HEK293 (cell line): ENCODE results near the gene FHIT.

Experiments used
- CTCF ChIA-PET: fragments of 350-600 bp; formaldehyde crosslinking; extraction: SDS; loops from one replicate; lab custom pipeline; 2021; ENCODE audit warnings: antibody characterized with exemption; lab: Yijun Ruan, JAX
- POLR2A ChIA-PET: fragments of 300-600 bp; formaldehyde crosslinking; extraction: SDS; loops from one replicate; lab custom pipeline; 2020; ENCODE audit warnings: antibody characterized with exemption, inconsistent platforms; lab: Yijun Ruan, JAX
- H3K27ac ChIP-seq: fragments of 200-500 bp; sonication (Bioruptor generic); 2 replicates; pipeline ENCODE4 v1.5.1; 2014; ENCODE audit warnings: low read depth, low read length, control low read depth, inconsistent platforms; ENCODE audit errors: extremely low read depth
- H3K36me3 ChIP-seq, 2 experiments: fragments of 200-500 bp in 1 of 2; sonication (Bioruptor generic) in 1 of 2; 1 replicate in 1 of 2; 2 replicates in 1 of 2; pipeline ENCODE4 v1.5.1; 2014 to 2017; ENCODE audit warnings: inconsistent platforms in 2 of 2, low read length in 2 of 2; ENCODE audit not compliant: control insufficient read depth in 2 of 2, insufficient read depth in 1 of 2
- H3K4me1 ChIP-seq: fragments of 200-500 bp; sonication (Bioruptor generic); 2 replicates; pipeline ENCODE4 v1.5.1; 2014; ENCODE audit warnings: mild to moderate bottlenecking, low read length, inconsistent platforms; ENCODE audit not compliant: control insufficient read depth, insufficient read depth
- H3K4me3 ChIP-seq: 2 replicates; pipeline ENCODE4 v1.5.1; 2011; ENCODE audit warnings: low read depth, mild to moderate bottlenecking, control low read depth, low read length, moderate library complexity
- H3K9me3 ChIP-seq: fragments of 200-500 bp; sonication (Bioruptor generic); 2 replicates; pipeline ENCODE4 v1.5.1; 2014; ENCODE audit warnings: low read depth, low read length, inconsistent platforms; ENCODE audit not compliant: control insufficient read depth, insufficient read depth
- GFI1B ChIP-seq: fragments of 450-650 bp; formaldehyde crosslinking; IDR thresholded peaks from 2 replicates; pipeline ENCODE4 v1.5.1; 2016; ENCODE audit warnings: missing biosample characterization, missing genetic modification characterization
- KLF1 ChIP-seq: fragments of 450-650 bp; formaldehyde crosslinking; IDR thresholded peaks from 2 replicates; pipeline ENCODE4 v1.5.1; 2016; ENCODE audit warnings: missing biosample characterization, missing genetic modification characterization
- KLF10 ChIP-seq: fragments of 450-650 bp; IDR thresholded peaks from 2 replicates; pipeline ENCODE4 v1.5.1; 2018; ENCODE audit warnings: missing biosample characterization, mild to moderate bottlenecking, missing genetic modification characterization
- PRDM2 ChIP-seq: fragments of 450-650 bp; formaldehyde crosslinking; IDR thresholded peaks from 2 replicates; pipeline ENCODE4 v1.5.1; 2016; ENCODE audit warnings: missing biosample characterization, missing genetic modification characterization, borderline replicate concordance
- ZBTB26 ChIP-seq: fragments of 450-650 bp; formaldehyde crosslinking; optimal IDR thresholded peaks from 2 replicates; pipeline ENCODE3; 2016; ENCODE audit warnings: missing biosample characterization, mild to moderate bottlenecking, missing genetic modification characterization
- ZNF112 ChIP-seq: fragments of 450-650 bp; formaldehyde crosslinking; IDR thresholded peaks from 2 replicates; pipeline ENCODE4 v1.5.0; 2017; ENCODE audit warnings: missing biosample characterization, missing genetic modification characterization
- ZNF138 ChIP-seq: fragments of 450-650 bp; formaldehyde crosslinking; IDR thresholded peaks from 2 replicates; pipeline ENCODE4 v1.5.1; 2016; ENCODE audit warnings: missing biosample characterization, missing genetic modification characterization, borderline replicate concordance
- ZNF223 ChIP-seq: fragments of 450-650 bp; formaldehyde crosslinking; IDR thresholded peaks from 2 replicates; pipeline ENCODE4 v1.5.1; 2016; ENCODE audit warnings: missing biosample characterization, missing genetic modification characterization
- ZNF266 ChIP-seq: fragments of 450-650 bp; formaldehyde crosslinking; IDR thresholded peaks from 2 replicates; pipeline ENCODE4 v1.5.1; 2016; ENCODE audit warnings: missing biosample characterization, missing genetic modification characterization, low read depth
- ZNF37A ChIP-seq: fragments of 450-650 bp; IDR thresholded peaks from 2 replicates; pipeline ENCODE4 v1.5.1; 2018; ENCODE audit warnings: missing biosample characterization, missing genetic modification characterization
- ZNF394 ChIP-seq: fragments of 450-650 bp; formaldehyde crosslinking; IDR thresholded peaks from 2 replicates; pipeline ENCODE4 v1.5.1; 2016; ENCODE audit warnings: missing biosample characterization, missing genetic modification characterization, mild to moderate bottlenecking, moderate library complexity, borderline replicate concordance
- ZNF404 ChIP-seq: fragments of 450-650 bp; formaldehyde crosslinking; IDR thresholded peaks from 2 replicates; pipeline ENCODE4 v1.5.1; 2017; ENCODE audit warnings: missing biosample characterization, missing genetic modification characterization
- ZNF449 ChIP-seq: fragments of 450-650 bp; formaldehyde crosslinking; IDR thresholded peaks from 2 replicates; pipeline ENCODE4 v1.5.1; 2017; ENCODE audit warnings: missing biosample characterization, mild to moderate bottlenecking, missing genetic modification characterization, moderate library complexity
- ZNF473 ChIP-seq: fragments of 450-650 bp; formaldehyde crosslinking; IDR thresholded peaks from 2 replicates; pipeline ENCODE4 v1.5.1; 2017; ENCODE audit warnings: missing biosample characterization, missing genetic modification characterization
- ZNF544 ChIP-seq: fragments of 450-650 bp; formaldehyde crosslinking; IDR thresholded peaks from 2 replicates; pipeline ENCODE4 v1.5.0; 2017; ENCODE audit warnings: missing biosample characterization, missing genetic modification characterization
- ZNF558 ChIP-seq: fragments of 450-650 bp; formaldehyde crosslinking; IDR thresholded peaks from 2 replicates; pipeline ENCODE4 v1.5.1; 2016; ENCODE audit warnings: missing biosample characterization, missing genetic modification characterization
- ZNF660 ChIP-seq: fragments of 450-650 bp; IDR thresholded peaks from 2 replicates; pipeline ENCODE4 v1.5.1; 2018; ENCODE audit warnings: missing biosample characterization, mild to moderate bottlenecking, missing genetic modification characterization
- ZNF692 ChIP-seq: fragments of 450-650 bp; formaldehyde crosslinking; IDR thresholded peaks from 2 replicates; pipeline ENCODE4 v1.5.1; 2016; ENCODE audit warnings: missing biosample characterization, missing genetic modification characterization
- ZNF704 ChIP-seq: fragments of 450-650 bp; formaldehyde crosslinking; IDR thresholded peaks from 2 replicates; pipeline ENCODE4 v1.5.1; 2016; ENCODE audit warnings: missing biosample characterization, missing genetic modification characterization
- ZNF776 ChIP-seq: fragments of 450-650 bp; formaldehyde crosslinking; IDR thresholded peaks from 2 replicates; pipeline ENCODE4 v1.5.0; 2017; ENCODE audit warnings: missing biosample characterization, missing genetic modification characterization, borderline replicate concordance
- ZNF785 ChIP-seq: fragments of 450-650 bp; formaldehyde crosslinking; IDR thresholded peaks from 2 replicates; pipeline ENCODE4 v1.5.1; 2016; ENCODE audit warnings: missing biosample characterization, missing genetic modification characterization

Gene FHIT

GRCh38 chr3:60659098-60659497 lies 592.2 kb downstream of the FHIT start:
- Histone ChIP-seq H3K27ac (no peak overlapping the region), H3K9me3 (no peaks in the 10 kb centered on the region), H3K4me3 (no peak overlapping the region), H3K4me1 (no peaks in the 10 kb centered on the region), H3K36me3 (no peaks in the 10 kb centered on the region)
- TF ChIP-seq ZNF449 (tag by site-specific recombination), result no peak
- TF ChIP-seq ZNF558, result peak; percentile 90
- TF ChIP-seq ZNF704 (tag by site-specific recombination), result no peak
- no peak for TF ChIP-seq ZNF692
- no peak for TF ChIP-seq ZNF785
- POLR2A ChIA-PET, result no interaction called here
- CTCF ChIA-PET, result no interaction called here

- Histone ChIP-seq H3K27ac (no peak overlapping the region), H3K36me3 (no peaks in the 10 kb centered on the region), H3K4me1 (no peaks in the 10 kb centered on the region), H3K4me3 (no peak overlapping the region), H3K9me3 (no peaks in the 10 kb centered on the region)
- CTCF ChIA-PET, result no interaction called here
- POLR2A ChIA-PET, result no interaction called here
- no peak for TF ChIP-seq GFI1B (tag by site-specific recombination)
- no peak for TF ChIP-seq PRDM2 (tag by site-specific recombination)
- TF ChIP-seq ZBTB26 (tag by site-specific recombination), result no peak
- TF ChIP-seq ZNF544 (tag by site-specific recombination), result no peak
- no peak for TF ChIP-seq ZNF660
- no peak for TF ChIP-seq ZNF112 (tag by site-specific recombination)
- TF ChIP-seq KLF10 (tag by site-specific recombination), result no peak
- TF ChIP-seq ZNF404 (tag by site-specific recombination), result no peak
- no peak for TF ChIP-seq ZNF138 (tag by site-specific recombination)
- no peak for TF ChIP-seq ZNF776
- TF ChIP-seq ZNF266 (tag by site-specific recombination), result no peak
- TF ChIP-seq ZNF37A (tag by site-specific recombination), result no peak
- no peak for TF ChIP-seq ZNF223 (tag by site-specific recombination)
- no peak for TF ChIP-seq KLF1 (tag by site-specific recombination)
- no peak for TF ChIP-seq ZNF394 (tag by site-specific recombination)
- TF ChIP-seq ZNF473 (tag by site-specific recombination), result no peak
Measured at GRCh38 chr3:60657972-60658371, 593.3 kb downstream of the FHIT start.
